ENCODE measurements around the gene PAQR5. TPM values are rescaled to one million over a fixed set of nuclear protein-coding genes. Genes with fewer than 3 reads are reported as not detected.

Gene PAQR5
- total RNA-seq, 3 donors from 2014 or later, result 0.96 to 2.6 (median 2.0) TPM

DNA sequence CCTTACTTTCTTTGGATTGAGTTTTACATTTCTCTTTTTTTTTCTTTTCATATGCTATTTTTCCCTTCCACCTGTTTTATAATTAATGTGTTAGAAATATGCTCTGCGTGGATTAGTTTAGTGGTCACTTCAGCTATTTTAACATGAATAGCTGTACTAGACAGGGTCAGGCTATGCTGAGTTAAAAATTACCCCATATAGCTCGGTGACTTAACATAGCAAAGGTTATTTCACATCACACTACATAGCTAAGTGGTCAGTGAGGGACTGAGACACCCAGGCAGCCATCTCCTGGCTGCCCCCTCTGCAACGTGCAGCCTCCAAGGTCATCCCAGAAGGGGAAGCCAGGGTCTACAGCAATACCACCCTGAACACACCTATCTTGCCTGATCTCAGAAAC lies 68.5 kb downstream of the PAQR5 start:
- Histone ChIP-seq H3K9me3 (no peaks in the 10 kb centered on the region), H3K27me3 (no peaks in the 10 kb centered on the region), H3K27ac (no peak overlapping the region), H3K4me1 (no peaks in the 10 kb centered on the region), H3K36me3 (no peaks in the 10 kb centered on the region), H3K4me3 (no peak overlapping the region)
- TF ChIP-seq POLR2AphosphoS5 (IDR thresholded peaks at IDR 0.05) (no peak), POLR2A (IDR thresholded peaks at IDR 0.05) (no peak)
- TF ChIP-seq, protein P1, sequence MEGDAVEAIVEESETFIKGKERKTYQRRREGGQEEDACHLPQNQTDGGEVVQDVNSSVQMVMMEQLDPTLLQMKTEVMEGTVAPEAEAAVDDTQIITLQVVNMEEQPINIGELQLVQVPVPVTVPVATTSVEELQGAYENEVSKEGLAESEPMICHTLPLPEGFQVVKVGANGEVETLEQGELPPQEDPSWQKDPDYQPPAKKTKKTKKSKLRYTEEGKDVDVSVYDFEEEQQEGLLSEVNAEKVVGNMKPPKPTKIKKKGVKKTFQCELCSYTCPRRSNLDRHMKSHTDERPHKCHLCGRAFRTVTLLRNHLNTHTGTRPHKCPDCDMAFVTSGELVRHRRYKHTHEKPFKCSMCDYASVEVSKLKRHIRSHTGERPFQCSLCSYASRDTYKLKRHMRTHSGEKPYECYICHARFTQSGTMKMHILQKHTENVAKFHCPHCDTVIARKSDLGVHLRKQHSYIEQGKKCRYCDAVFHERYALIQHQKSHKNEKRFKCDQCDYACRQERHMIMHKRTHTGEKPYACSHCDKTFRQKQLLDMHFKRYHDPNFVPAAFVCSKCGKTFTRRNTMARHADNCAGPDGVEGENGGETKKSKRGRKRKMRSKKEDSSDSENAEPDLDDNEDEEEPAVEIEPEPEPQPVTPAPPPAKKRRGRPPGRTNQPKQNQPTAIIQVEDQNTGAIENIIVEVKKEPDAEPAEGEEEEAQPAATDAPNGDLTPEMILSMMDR (IDR thresholded peaks at IDR 0.05), result no peak
- no peak for DNase-seq (ENCODE audit: low spot score in 2 of 2)
- intact Hi-C loops (cut with DNase I; ENCODE audit: low total_unique reads), result no loop called here

DNA sequence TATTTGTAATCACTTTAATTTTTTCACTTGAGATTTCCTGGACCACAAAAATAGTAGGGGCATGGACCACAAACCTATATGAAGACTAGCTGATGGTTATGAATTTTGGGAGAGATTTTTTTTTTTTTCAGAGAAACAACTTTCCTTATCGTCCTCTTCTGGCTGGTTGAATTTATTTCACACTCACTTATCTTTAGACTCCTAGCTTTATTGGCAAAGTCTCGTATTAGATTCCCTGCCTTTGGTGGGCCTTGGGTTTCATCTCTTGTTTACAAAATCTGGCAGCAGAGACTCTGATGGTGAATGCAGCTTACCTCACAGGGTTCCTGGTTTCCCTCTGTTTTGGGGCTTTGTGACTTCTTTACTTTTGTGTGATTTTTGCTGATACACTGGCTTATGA lies 70.9 kb downstream of the PAQR5 start:
- no peak for DNase-seq (ENCODE audit: low spot score in 2 of 2)
- H3K27ac ChIP-seq, result no peak overlapping the region
- intact Hi-C loops (cut with DNase I; ENCODE audit: low total_unique reads), result no loop called here
- H3K9me3 ChIP-seq, result no peaks in the 10 kb centered on the region
- no peaks in the 10 kb centered on the region for H3K4me1 ChIP-seq
- TF ChIP-seq POLR2AphosphoS5 (IDR thresholded peaks at IDR 0.05) (no peak), POLR2A (IDR thresholded peaks at IDR 0.05) (no peak)
- TF ChIP-seq, protein P1 (IDR thresholded peaks at IDR 0.05), result no peak
- H3K36me3 ChIP-seq, result no peaks in the 10 kb centered on the region
- H3K4me3 ChIP-seq, result no peak overlapping the region
- H3K27me3 ChIP-seq, result no peaks in the 10 kb centered on the region

DNA sequence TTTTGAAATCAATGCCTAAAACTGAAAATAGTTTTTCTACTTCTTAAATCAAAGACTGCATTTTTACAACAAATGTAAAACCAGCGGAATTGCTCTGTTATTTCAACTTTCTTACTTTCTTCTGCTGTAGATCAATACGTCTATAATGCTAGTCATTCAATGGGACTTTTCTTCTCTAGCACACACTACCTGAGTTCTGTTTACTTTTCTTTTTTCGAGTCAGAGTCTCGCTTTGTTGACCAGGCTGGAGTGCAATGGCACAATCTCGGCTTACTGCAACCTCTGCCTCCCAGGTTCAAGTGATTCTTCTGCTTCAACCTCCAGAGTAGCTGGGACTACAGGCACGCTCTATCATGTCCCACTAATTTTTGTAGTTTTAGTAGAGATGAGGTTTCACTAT lies 74.7 kb downstream of the PAQR5 start:
- no peaks in the 10 kb centered on the region for H3K9me3 ChIP-seq
- H3K27me3 ChIP-seq, result no peaks in the 10 kb centered on the region
- no peak overlapping the region for H3K27ac ChIP-seq
- H3K4me1 ChIP-seq, result no peaks in the 10 kb centered on the region
- no peak for DNase-seq (ENCODE audit: low spot score in 2 of 2)
- no peaks in the 10 kb centered on the region for H3K36me3 ChIP-seq
- intact Hi-C loops (cut with DNase I; ENCODE audit: low total_unique reads), result no loop called here
- TF ChIP-seq POLR2AphosphoS5 (IDR thresholded peaks at IDR 0.05), result no peak
- TF ChIP-seq, protein P1 (IDR thresholded peaks at IDR 0.05), result no peak
- TF ChIP-seq POLR2A (IDR thresholded peaks at IDR 0.05), result no peak
- H3K4me3 ChIP-seq, result no peak overlapping the region

DNA sequence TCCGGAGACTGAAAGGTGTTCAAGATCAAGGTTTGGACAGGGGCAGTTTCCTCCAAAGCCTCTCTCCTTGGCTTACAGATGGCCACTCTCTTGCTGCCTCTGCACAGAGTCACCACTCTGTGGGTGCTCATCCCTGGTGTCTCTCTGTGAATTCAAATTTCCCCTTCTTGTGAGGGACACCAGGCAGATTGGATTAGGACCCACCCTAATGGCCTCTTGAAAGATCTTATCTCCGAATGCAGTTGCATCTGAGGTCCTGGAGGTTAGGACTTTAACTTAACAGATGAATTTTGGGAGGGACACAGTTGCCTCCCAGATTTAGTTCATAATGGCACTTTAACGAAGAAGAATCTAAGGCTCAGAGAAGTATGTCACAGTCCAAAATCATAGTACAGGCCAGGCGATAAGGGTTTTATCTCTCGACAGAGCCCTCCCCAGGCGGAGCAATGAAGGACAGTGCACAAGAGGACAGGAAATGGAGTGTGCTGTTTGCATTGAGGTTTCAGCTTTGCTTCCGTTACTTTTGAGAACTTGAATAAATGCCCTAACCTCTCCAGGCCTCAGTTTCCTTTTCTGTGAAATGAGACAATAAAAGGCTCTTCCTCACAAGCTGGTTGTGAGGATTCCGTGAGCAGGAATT lies 76.6 kb downstream of the PAQR5 start:
- no peak for TF ChIP-seq POLR2A (IDR thresholded peaks at IDR 0.05)
- TF ChIP-seq, protein P1 (IDR thresholded peaks at IDR 0.05), result no peak
- TF ChIP-seq POLR2AphosphoS5 (IDR thresholded peaks at IDR 0.05), result no peak

DNA sequence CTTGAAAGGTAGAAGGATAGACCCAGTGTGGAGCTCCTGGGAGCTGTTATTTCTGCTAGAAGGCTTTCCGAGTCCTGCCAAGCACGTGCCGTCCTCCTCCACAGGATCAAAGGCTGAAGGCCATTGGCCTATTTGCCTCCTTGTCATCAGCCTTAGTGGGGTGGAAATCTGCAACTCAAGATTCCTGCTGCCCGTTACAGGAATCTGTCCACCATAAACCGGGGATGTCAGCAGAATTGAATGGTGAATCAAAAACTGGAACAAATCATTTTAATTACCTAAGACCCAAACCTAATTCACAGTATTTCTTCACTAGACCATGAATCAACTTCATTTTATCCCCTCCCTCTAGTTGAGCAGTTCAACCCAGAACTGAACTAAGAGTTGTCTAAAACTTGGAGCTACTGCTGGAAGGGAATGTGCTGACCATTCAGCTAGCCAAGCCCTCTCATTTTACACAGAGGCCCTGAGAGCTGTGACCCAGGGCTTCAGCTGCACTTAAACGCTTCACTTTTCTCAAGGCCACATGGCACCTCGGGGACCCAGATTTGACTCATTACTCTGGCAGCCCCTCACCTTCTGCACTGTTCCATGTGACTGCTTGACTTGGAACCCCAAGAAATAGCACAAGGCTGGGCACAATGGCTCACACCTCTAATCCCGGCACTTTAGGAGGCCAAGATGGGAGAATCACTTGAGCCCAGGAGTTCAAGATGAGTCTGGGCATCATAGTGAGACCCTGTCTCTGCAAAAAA lies 78.7 kb downstream of the PAQR5 start:
- H3K4me1 ChIP-seq, result no peaks in the 10 kb centered on the region
- H3K27me3 ChIP-seq, result no peaks in the 10 kb centered on the region
- H3K36me3 ChIP-seq, result no peaks in the 10 kb centered on the region
- H3K4me3 ChIP-seq, result no peak overlapping the region
- H3K27ac ChIP-seq, result no peak overlapping the region
- TF ChIP-seq POLR2A (IDR thresholded peaks at IDR 0.05) (no peak), POLR2AphosphoS5 (IDR thresholded peaks at IDR 0.05) (no peak)
- TF ChIP-seq, protein P1 (IDR thresholded peaks at IDR 0.05), result no peak
- intact Hi-C loops (cut with DNase I; ENCODE audit: low total_unique reads), result no loop called here
- DNase-seq (ENCODE audit: low spot score in 2 of 2), result no peak
- H3K9me3 ChIP-seq, result no peaks in the 10 kb centered on the region

More for the DNA sequence above, 76.6 kb downstream of the PAQR5 start:
- no peaks in the 10 kb centered on the region for H3K9me3 ChIP-seq
- H3K4me1 ChIP-seq, result no peaks in the 10 kb centered on the region
- intact Hi-C loops (cut with DNase I; ENCODE audit: low total_unique reads), result no loop called here
- no peak overlapping the region for H3K27ac ChIP-seq
- no peak for DNase-seq (ENCODE audit: low spot score in 2 of 2)
- H3K4me3 ChIP-seq, result no peak overlapping the region
- H3K27me3 ChIP-seq, result no peaks in the 10 kb centered on the region
- H3K36me3 ChIP-seq, result no peaks in the 10 kb centered on the region
